Measurements from ENCODE around the gene SDC3.
"Not testable (repeated sequence)": the region's sequence is repeated elsewhere in the genome, so short reads cannot be mapped to it uniquely, and the experiment has no call there.

Gene SDC3

GRCh38 chr1:30950053-30950452, 41.5 kb upstream of the SDC3 start:
- DNase-seq (ENCODE audit: low read depth in 1 of 2, low spot score in 1 of 2), result no peak
- no peak overlapping the region for H3K4me3 ChIP-seq (replicated peaks; ENCODE audit: insufficient read depth, low read length)
- no peaks in the 10 kb centered on the region for H3K27me3 ChIP-seq (ENCODE audit: insufficient read depth, poor library complexity, severe bottlenecking)
- no peak for TF ChIP-seq SPI1 (IDR thresholded peaks at IDR 0.05; ENCODE audit: borderline replicate concordance, low read depth)
- TF ChIP-seq REST (IDR thresholded peaks at IDR 0.05; ENCODE audit: insufficient replicate concordance, low read depth), result no peak
- no peak for TF ChIP-seq GABPA (IDR thresholded peaks at IDR 0.05; ENCODE audit: low read depth)
- no peak for TF ChIP-seq POLR2AphosphoS5 (IDR thresholded peaks at IDR 0.05; ENCODE audit: low read depth)
- no peak for TF ChIP-seq CTCF (IDR thresholded peaks at IDR 0.05; ENCODE audit: insufficient read depth, low read length)
- H3K27ac ChIP-seq (replicated peaks), result no peak overlapping the region

GRCh38 chr1:30949487-30949838, 40.9 kb upstream of the SDC3 start:
- not testable (repeated sequence) for H3K27me3 ChIP-seq (ENCODE audit: insufficient read depth, poor library complexity, severe bottlenecking); H3K27ac ChIP-seq (replicated peaks); H3K4me3 ChIP-seq (replicated peaks; ENCODE audit: insufficient read depth, low read length); DNase-seq (ENCODE audit: low read depth in 1 of 2, low spot score in 1 of 2)

- H3K27me3 ChIP-seq (ENCODE audit: insufficient read depth, poor library complexity, severe bottlenecking); H3K4me3 ChIP-seq (replicated peaks; ENCODE audit: insufficient read depth, low read length); DNase-seq (ENCODE audit: low read depth in 1 of 2, low spot score in 1 of 2); H3K27ac ChIP-seq (replicated peaks): not testable (repeated sequence)
Measured at GRCh38 chr1:30948813-30949486, 40.4 kb upstream of the SDC3 start.

- no peak overlapping the region for H3K27ac ChIP-seq (replicated peaks)
- H3K4me3 ChIP-seq (replicated peaks; ENCODE audit: insufficient read depth, low read length), result no peak overlapping the region
- DNase-seq (ENCODE audit: low read depth in 1 of 2, low spot score in 1 of 2), result no peak
- no peaks in the 10 kb centered on the region for H3K27me3 ChIP-seq (ENCODE audit: insufficient read depth, poor library complexity, severe bottlenecking)
- TF ChIP-seq REST (IDR thresholded peaks at IDR 0.05; ENCODE audit: insufficient replicate concordance, low read depth) (no peak), POLR2AphosphoS5 (IDR thresholded peaks at IDR 0.05; ENCODE audit: low read depth) (no peak), GABPA (IDR thresholded peaks at IDR 0.05; ENCODE audit: low read depth) (no peak), CTCF (IDR thresholded peaks at IDR 0.05; ENCODE audit: insufficient read depth, low read length) (no peak), SPI1 (IDR thresholded peaks at IDR 0.05; ENCODE audit: borderline replicate concordance, low read depth) (no peak)
Measured at GRCh38 chr1:30948278-30948677, 39.7 kb upstream of the SDC3 start.

GRCh38 chr1:30947212-30947611, 38.7 kb upstream of the SDC3 start:
- DNase-seq (ENCODE audit: low read depth in 1 of 2, low spot score in 1 of 2), result no peak
- no peaks in the 10 kb centered on the region for H3K27me3 ChIP-seq (ENCODE audit: insufficient read depth, poor library complexity, severe bottlenecking)
- TF ChIP-seq CTCF (IDR thresholded peaks at IDR 0.05; ENCODE audit: insufficient read depth, low read length), result no peak
- no peak for TF ChIP-seq POLR2AphosphoS5 (IDR thresholded peaks at IDR 0.05; ENCODE audit: low read depth)
- TF ChIP-seq GABPA (IDR thresholded peaks at IDR 0.05; ENCODE audit: low read depth), result no peak
- TF ChIP-seq SPI1 (IDR thresholded peaks at IDR 0.05; ENCODE audit: borderline replicate concordance, low read depth), result no peak
- no peak for TF ChIP-seq REST (IDR thresholded peaks at IDR 0.05; ENCODE audit: insufficient replicate concordance, low read depth)
- H3K27ac ChIP-seq (replicated peaks), result no peak overlapping the region
- no peak overlapping the region for H3K4me3 ChIP-seq (replicated peaks; ENCODE audit: insufficient read depth, low read length)

All from HL-60 (cell line).